K562 (cell line): Measurements from ENCODE around the gene C16orf92. TPM values are rescaled to one million over a fixed set of nuclear protein-coding genes. Genes with fewer than 3 reads are reported as not detected.
A peak's percentile ranks its signal among the peaks of the same experiment; 100 is the strongest.

Experiments
- ATAC-seq: fragments of 200-7000 bp; cut with Tn5 transposase; 3 replicates; pipeline ENCODE4 v1.9.1; 2020; ENCODE audit warnings: moderate library complexity
- BruUV-seq: library from RNA; stranded (reverse); fragments of 400-500 nt; replicated peaks from 2 replicates; lab custom pipeline; 2021; lab: Mats Ljungman, UMichigan
- CTCF ChIA-PET: fragments of 300-600 bp; formaldehyde crosslinking; extraction: SDS; loops from one replicate; lab custom pipeline; 2021; ENCODE audit warnings: low intra/inter-chr PET ratio; lab: Yijun Ruan, JAX
- POLR2A ChIA-PET: fragments of 300-600, 350-650 bp; sonication (Branson Sonifier 250); formaldehyde crosslinking; extraction: SDS; loops from one replicate; lab custom pipeline; 2021; ENCODE audit warnings: antibody characterized with exemption, inconsistent platforms; lab: Yijun Ruan, JAX
- DNase-seq, 4 experiments: peaks; one replicate each; pipeline versions ENCODE4 v3.0.0 to v3.0.0-alpha.2; 2011 to 2018; ENCODE audit warnings: low spot score in 3 of 4, mixed read lengths in 3 of 4; ENCODE audit errors: extremely low read depth in 1 of 4
- FAIRE-seq: peaks from 2 replicates; lab custom pipeline; 2011; peaks lifted over from hg19 to GRCh38; lab: Jason Lieb, UNC
- H2AFZ ChIP-seq: 2 replicates; pipeline ENCODE4 v1.6.0; 2011; ENCODE audit warnings: low read depth, low read length, control low read depth, inconsistent platforms
- H3K27ac ChIP-seq: fragments of 200-600 bp; 3 replicates; pipeline ENCODE4 v1.8.0; 2011; ENCODE audit warnings: low read depth, mild to moderate bottlenecking, control low read depth, inconsistent platforms, low read length, moderate library complexity, mixed read lengths; ENCODE audit errors: extremely low read depth
- H3K27me3 ChIP-seq, 2 experiments: fragments of 300-600 bp in 1 of 2; 2 replicates in 1 of 2; 3 replicates in 1 of 2; pipeline versions ENCODE4 v1.6.0 to v1.8.0; 2011; ENCODE audit warnings: inconsistent platforms in 2 of 2, low read length in 2 of 2, mild to moderate bottlenecking in 1 of 2, mixed read lengths in 1 of 2, moderate library complexity in 1 of 2; ENCODE audit not compliant: control insufficient read depth in 2 of 2, insufficient read depth in 2 of 2
- H3K36me3 ChIP-seq: fragments of 300-600 bp; 3 replicates; pipeline ENCODE4 v1.8.0; 2011; ENCODE audit warnings: mild to moderate bottlenecking, low read length, inconsistent platforms; ENCODE audit not compliant: control insufficient read depth, insufficient read depth
- H3K4me1 ChIP-seq, 2 experiments: fragments of 200-600 bp in 1 of 2; replicated peaks in 1 of 2; 2 replicates in 1 of 2; 3 replicates in 1 of 2; pipeline versions ENCODE4 v1.5.1 to v1.8.0; 2011; ENCODE audit warnings: inconsistent platforms in 2 of 2, low read length in 2 of 2, mild to moderate bottlenecking in 1 of 2, mixed read lengths in 1 of 2, moderate library complexity in 1 of 2; ENCODE audit not compliant: control insufficient read depth in 2 of 2, insufficient read depth in 2 of 2
- H3K4me2 ChIP-seq: 2 replicates; pipeline ENCODE4 v1.6.1; 2011; ENCODE audit warnings: low read length, control low read depth, inconsistent platforms, mixed read lengths; ENCODE audit not compliant: insufficient read depth
- H3K4me3 ChIP-seq: fragments of 200-600 bp; sonication (generic), shearing (Covaris generic); 2 replicates; pipeline ENCODE4 v1.5.1; 2016; ENCODE audit warnings: control low read depth, inconsistent platforms
- H3K79me2 ChIP-seq: fragments of 200-600 bp; 3 replicates; pipeline ENCODE4 v1.8.0; 2011; ENCODE audit warnings: low read length, inconsistent platforms; ENCODE audit not compliant: control insufficient read depth, insufficient read depth
- H3K9ac ChIP-seq, 2 experiments: 2 replicates each; pipeline versions ENCODE4 v1.6.0 to v1.6.1; 2011; ENCODE audit warnings: low read depth in 2 of 2, low read length in 2 of 2, control low read depth in 1 of 2, inconsistent platforms in 1 of 2, mild to moderate bottlenecking in 1 of 2, mixed read lengths in 1 of 2; ENCODE audit not compliant: insufficient read depth in 1 of 2
- H3K9me1 ChIP-seq: one replicate; pipeline ENCODE4 v1.6.0; 2011; ENCODE audit warnings: inconsistent platforms, mild to moderate bottlenecking, low read length, moderate library complexity; ENCODE audit not compliant: control insufficient read depth, insufficient read depth
- H3K9me3 ChIP-seq: replicated peaks from 2 replicates; pipeline ENCODE4 v1.5.1; 2011; ENCODE audit warnings: low read depth, low read length, inconsistent platforms; ENCODE audit not compliant: control insufficient read depth, insufficient read depth
- H4K20me1 ChIP-seq: replicated peaks from 2 replicates; pipeline ENCODE4 v1.6.1; 2011; ENCODE audit warnings: low read length, inconsistent platforms, mixed read lengths; ENCODE audit not compliant: control insufficient read depth, insufficient read depth
- ARNT ChIP-seq, 2 experiments: fragments of 450-650 bp; IDR thresholded peaks; 2 replicates each; pipeline ENCODE4 v1.6.1; 2016; ENCODE audit warnings: mild to moderate bottlenecking in 1 of 2
- BCOR ChIP-seq: fragments of 450-650 bp; IDR thresholded peaks from 2 replicates; pipeline ENCODE4 v1.6.1; 2016
- EHMT2 ChIP-seq: fragments of 450-650 bp; IDR thresholded peaks from 2 replicates; pipeline ENCODE4 v1.6.1; 2018; ENCODE audit warnings: antibody characterized with exemption
- JUN ChIP-seq, 2 experiments: sonication (generic) in 1 of 2; formaldehyde crosslinking in 1 of 2; IDR thresholded peaks; 2 replicates each; pipeline versions ENCODE4 v1.6.1 to v1.8.0; 2012 to 2022; ENCODE audit warnings: borderline replicate concordance in 2 of 2, mild to moderate bottlenecking in 2 of 2, improper control_type of control experiment in 1 of 2, low read depth in 1 of 2, low read length in 1 of 2, missing genetic modification reagents in 1 of 2
- KDM5B ChIP-seq: fragments of 200-600 bp; sonication (generic); IDR thresholded peaks from 2 replicates; pipeline ENCODE4 v1.6.1; 2012; ENCODE audit warnings: low read depth, mild to moderate bottlenecking, moderate library complexity, low read length, control low read depth, inconsistent platforms; ENCODE audit not compliant: insufficient replicate concordance
- MIER1 ChIP-seq: fragments of 450-650 bp; IDR thresholded peaks from 2 replicates; pipeline ENCODE4 v1.6.1; 2016; ENCODE audit warnings: antibody characterized with exemption, mild to moderate bottlenecking, low read depth
- TAF7 ChIP-seq: fragments of 450-650 bp; IDR thresholded peaks from 2 replicates; pipeline ENCODE4 v1.6.1; 2016; ENCODE audit warnings: missing genetic modification characterization, missing compliant biosample characterization
- THRAP3 ChIP-seq: fragments of 450-650 bp; IDR thresholded peaks from 2 replicates; pipeline ENCODE4 v1.6.1; 2016; ENCODE audit warnings: mild to moderate bottlenecking, inconsistent platforms, borderline replicate concordance
- ZNF24 ChIP-seq: fragments of 450-650 bp; IDR thresholded peaks from 2 replicates; pipeline ENCODE4 v1.6.1; 2016
- ZNF584 ChIP-seq: fragments of 200-800 bp; sonication (Bioruptor generic); IDR thresholded peaks from 2 replicates; pipeline ENCODE4 v1.6.1; 2016; ENCODE audit warnings: low read depth, mild to moderate bottlenecking, missing genetic modification characterization, missing compliant biosample characterization
- WGBS: fragments of 100-300 bp; shearing (Covaris generic); methylation state at CpG from one replicate; pipeline ENCODE4 v1.1.6; 2016; ENCODE audit warnings: low coverage, mixed read lengths; ENCODE audit not compliant: insufficient coverage; ENCODE audit errors: missing lambda C conversion rate; 5-methylcytosine and 5-hydroxymethylcytosine counted together
- in situ Hi-C: fragments of 300-500 bp; cut with MboI; formaldehyde crosslinking; loops from 4 replicates; pipeline ENCODE4 v1.15.0; 2018; ENCODE audit warnings: inconsistent platforms, mixed read lengths
- intact Hi-C: fragments of 100-400 bp; cut with micrococcal nuclease; formaldehyde crosslinking; loops from 2 replicates; pipeline ENCODE4 v1.14.2; 2022
- polyA plus RNA-seq, 8 experiments: library from polyadenylated mRNA; depleted of rRNA in 4 of 8; stranded (reverse) in 5 of 8; unstranded in 3 of 8; fragments of >200 nt; fragmentation: Nextera tagmentation in 2 of 8; fragmentation: Illumina TruSeq in 1 of 8; extraction: Ambion mirVana in 2 of 8; extraction: Trizol in 1 of 8; gene quantifications; 2 replicates each; pipeline versions ENCODE4 v1.2.1 to v1.2.3, GENCODE V29; 2011 to 2014; ENCODE audit warnings: inconsistent platforms in 1 of 8, missing spikeins in 1 of 8
- total RNA-seq, 7 experiments: library from RNA; depleted of rRNA in 6 of 7; stranded (reverse); fragments of >200 nt in 6 of 7; fragmentation: Illumina TruSeq in 2 of 7; extraction: Trizol in 2 of 7; gene quantifications; 2 replicates each; pipeline versions ENCODE4 v1.2.1 to v1.2.3, GENCODE V29; 2011 to 2021; ENCODE audit warnings: low replicate concordance in 1 of 7
- TF ChIP-seq, protein P1 (sequence below): sonication (generic); formaldehyde crosslinking; IDR thresholded peaks from 2 replicates; pipeline ENCODE4 v1.5.0; 2020; ENCODE audit warnings: missing genetic modification reagents

The C16orf92 gene
- total and polyA plus RNA-seq, 9 of the 15 experiments (the other 6 are each of a cell fraction or from before 2014, with no cell fraction given): not detected

DNA sequence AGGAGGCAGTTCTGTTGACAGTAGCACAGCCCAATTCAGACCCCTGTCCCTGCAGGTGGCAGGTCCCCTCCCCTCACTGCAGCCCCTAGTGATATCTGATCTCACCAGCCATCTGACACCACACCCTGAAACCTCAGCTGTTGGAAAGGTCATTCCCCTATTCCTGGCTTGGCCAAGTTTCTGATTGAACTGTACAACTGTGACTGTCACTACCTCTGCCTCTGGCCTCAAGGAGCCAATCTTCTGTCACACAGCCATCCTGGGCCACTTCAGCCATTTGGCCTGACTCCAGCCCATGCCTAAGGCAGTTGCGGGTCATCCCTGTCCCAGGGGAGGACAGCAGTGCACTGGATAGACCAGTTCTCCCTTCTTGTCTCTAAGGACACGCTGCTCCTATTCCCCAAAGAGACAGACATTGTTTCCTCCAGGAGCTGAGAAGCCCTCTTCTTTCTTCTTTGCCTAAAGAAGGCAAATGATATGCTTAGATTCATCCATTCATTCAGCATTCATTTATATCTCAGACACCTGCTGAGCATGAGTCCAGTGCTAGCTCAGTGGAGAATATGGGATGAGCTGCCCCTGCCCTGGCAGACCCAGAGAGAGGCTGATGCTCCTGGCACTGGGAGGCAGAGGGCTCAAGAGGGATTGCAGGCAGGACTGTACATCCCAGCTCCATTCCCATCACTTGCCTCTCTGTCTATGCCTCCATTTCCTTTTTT lies 38.0 kb downstream of the C16orf92 start (continued):
- TF ChIP-seq, protein P1, sequence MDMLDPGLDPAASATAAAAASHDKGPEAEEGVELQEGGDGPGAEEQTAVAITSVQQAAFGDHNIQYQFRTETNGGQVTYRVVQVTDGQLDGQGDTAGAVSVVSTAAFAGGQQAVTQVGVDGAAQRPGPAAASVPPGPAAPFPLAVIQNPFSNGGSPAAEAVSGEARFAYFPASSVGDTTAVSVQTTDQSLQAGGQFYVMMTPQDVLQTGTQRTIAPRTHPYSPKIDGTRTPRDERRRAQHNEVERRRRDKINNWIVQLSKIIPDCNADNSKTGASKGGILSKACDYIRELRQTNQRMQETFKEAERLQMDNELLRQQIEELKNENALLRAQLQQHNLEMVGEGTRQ (CRISPR knock-in tag): no peak
- TF ChIP-seq MIER1 (no peak), TAF7 (tag) (no peak)
- TF ChIP-seq, all 486 proteins: peak for 23

DNA sequence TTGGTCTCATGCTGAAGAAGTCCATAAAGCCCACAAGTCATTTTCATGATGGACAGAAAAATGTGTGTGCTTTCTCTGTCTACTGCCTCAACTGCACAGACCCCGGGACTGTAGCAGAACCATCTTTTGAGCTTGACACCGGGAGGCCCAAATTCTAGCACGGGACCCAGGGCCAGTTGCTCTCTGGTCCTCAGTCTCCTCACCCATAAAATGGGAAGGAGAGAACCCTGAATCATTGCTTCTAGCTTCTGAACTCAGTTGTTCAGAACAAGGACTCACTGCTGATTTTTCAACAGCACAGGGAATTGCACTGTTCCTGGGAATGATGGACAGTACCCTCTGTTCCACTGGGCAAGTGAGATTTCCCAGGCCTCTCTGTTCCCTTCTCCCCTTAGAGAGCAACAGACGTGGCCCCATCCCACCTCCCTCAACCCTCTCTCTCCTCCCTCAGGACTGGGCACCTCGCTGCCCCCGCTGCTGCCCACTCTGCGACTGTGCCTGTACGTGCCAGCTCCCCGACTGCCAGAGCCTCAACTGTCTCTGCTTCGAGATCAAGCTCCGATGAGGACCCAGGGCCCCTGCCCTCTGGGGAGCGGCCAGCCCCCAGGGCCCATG lies 40.4 kb downstream of the C16orf92 start:
- Histone ChIP-seq H3K27me3 (no peaks in the 10 kb centered on the region), H3K9me3 (no peaks in the 10 kb centered on the region), H3K4me1 (peaks cover 28 to 47% of the 10 kb centered on the region in 2 experiments)
- no peak for TF ChIP-seq JUN (IDR thresholded peaks at IDR 0.05; ENCODE audit: borderline replicate concordance, low read depth, low read length)
- no peak for TF ChIP-seq JUN (CRISPR knock-in tag; IDR thresholded peaks at IDR 0.05; ENCODE audit: borderline replicate concordance)
- no peak for TF ChIP-seq ARNT (IDR thresholded peaks at IDR 0.05)
- TF ChIP-seq BCOR: peak; percentile 34; the same call in 1 of the 2 replicates
- TF ChIP-seq KDM5B: peak; percentile 3
- TF ChIP-seq THRAP3: no peak
- TF ChIP-seq ZNF24: peak; percentile 90
- TF ChIP-seq EHMT2: no peak
- no peak for TF ChIP-seq ZNF584
- TF ChIP-seq, all 486 proteins: peak for 3
- WGBS: 79% methylated on average over 11 of the region's 12 CpGs
- intact Hi-C loops (loop anchor here (10.0 kb wide), 2 partner anchors 311 to 591 kb away; partner anchors contain the start of genes FBRS, MYL11, PRR14 and TBC1D10B), in situ Hi-C loops (no loop called here)
- BruUV-seq: no TSS peak
- H3K4me3 ChIP-seq: peak overlapping the region; percentile 88
- FAIRE-seq (no peak), DNase-seq (no peak), ATAC-seq (no peak)
- H3K79me2 ChIP-seq: peaks cover 51% of the 10 kb centered on the region
- H3K36me3 ChIP-seq: peaks cover 23% of the 10 kb centered on the region
- ChIA-PET POLR2A (interaction anchor here (0.6 to 0.7 kb wide), 2 partner anchors 11 to 523 kb away, joined by 3 read pairs; no protein-coding TSS in a partner anchor), CTCF (no interaction called here)
- H4K20me1 ChIP-seq: peaks cover 23% of the 10 kb centered on the region
- peaks cover 1% of the 10 kb centered on the region for H3K9me1 ChIP-seq
- H3K27ac ChIP-seq: peak overlapping the region; percentile 99
- H3K4me2 ChIP-seq: peak overlapping the region; percentile 92
- 0 out of 2 replicates have a peak overlapping the region, but pooled peaks have one; percentile 76 for H2AFZ ChIP-seq
- peak overlapping the region; percentile 93 to 100; a peak in 3 of 4 replicates for H3K9ac ChIP-seq
